ENCODE results near the gene MED10.

Gene MED10

DNA sequence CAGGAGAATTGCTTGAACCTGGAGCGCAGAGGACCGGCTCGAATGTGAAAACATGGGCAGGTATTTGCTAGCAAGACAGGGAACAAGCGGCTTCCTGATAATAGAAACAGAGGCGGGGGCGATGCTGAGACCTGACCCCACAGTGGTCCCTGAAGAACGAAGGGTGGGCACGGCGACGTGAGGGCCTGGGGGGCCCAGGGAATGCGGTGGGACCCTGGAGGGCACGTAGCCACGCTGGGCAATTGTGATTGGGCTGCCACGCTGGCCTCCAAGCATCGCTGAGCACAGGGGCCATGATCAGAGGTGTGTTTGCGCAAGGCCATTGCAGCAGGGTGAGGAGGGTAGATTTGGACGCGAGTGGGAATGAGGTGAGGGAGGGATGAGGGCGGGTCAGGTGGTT, 30.7 kb downstream of the MED10 start:
- H3K4me3 ChIP-seq (ENCODE audit: low read length) = no peak overlapping the region
- WGBS = 92% methylated on average over 19 of the region's 19 CpGs
- H3K27ac ChIP-seq (ENCODE audit: low read depth, low read length) = no peak overlapping the region
- no peaks in the 10 kb centered on the region for H3K9me3 ChIP-seq (ENCODE audit: insufficient read depth, low read depth, low read length)
- H3K9ac ChIP-seq (ENCODE audit: low read depth, low read length) = no peak overlapping the region
- H3K27me3 ChIP-seq (ENCODE audit: insufficient read depth, low read length) = no peaks in the 10 kb centered on the region
- 0 out of 2 replicates have a peak, but pooled peaks cover 5% of the 10 kb centered on the region for H3K4me1 ChIP-seq (ENCODE audit: insufficient read depth, low read length)
- H3K36me3 ChIP-seq (ENCODE audit: insufficient read depth, low read length) = no peaks in the 10 kb centered on the region

DNA sequence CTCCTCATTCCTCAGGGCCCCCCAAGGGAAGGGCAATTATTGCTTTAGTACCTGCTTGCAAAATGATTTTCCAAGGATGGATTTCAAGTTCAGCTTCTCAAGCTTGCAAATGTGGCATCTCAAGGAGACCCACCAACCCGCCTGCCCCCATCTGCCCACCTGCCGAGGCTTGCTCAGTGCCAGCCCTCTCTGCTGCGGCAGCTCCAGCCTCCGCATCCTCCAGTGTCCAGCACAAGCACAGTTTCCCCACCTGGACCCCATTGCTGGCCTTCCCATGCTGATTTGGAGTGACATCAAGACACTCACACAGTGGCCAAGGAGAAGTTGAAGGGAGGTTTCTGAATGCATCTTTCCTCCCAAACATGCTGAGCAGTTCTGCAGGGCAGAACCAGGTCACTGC, 31.2 kb downstream of the MED10 start:
- 93% methylated on average over 4 of the region's 4 CpGs for WGBS
- no peak overlapping the region for H3K4me3 ChIP-seq (ENCODE audit: low read length)
- no peaks in the 10 kb centered on the region for H3K9me3 ChIP-seq (ENCODE audit: insufficient read depth, low read depth, low read length)
- no peak overlapping the region for H3K9ac ChIP-seq (ENCODE audit: low read depth, low read length)
- 0 out of 2 replicates have a peak, but pooled peaks cover 5% of the 10 kb centered on the region for H3K4me1 ChIP-seq (ENCODE audit: insufficient read depth, low read length)
- H3K27ac ChIP-seq (ENCODE audit: low read depth, low read length) = no peak overlapping the region
- no peaks in the 10 kb centered on the region for H3K27me3 ChIP-seq (ENCODE audit: insufficient read depth, low read length)
- H3K36me3 ChIP-seq (ENCODE audit: insufficient read depth, low read length) = no peaks in the 10 kb centered on the region

DNA sequence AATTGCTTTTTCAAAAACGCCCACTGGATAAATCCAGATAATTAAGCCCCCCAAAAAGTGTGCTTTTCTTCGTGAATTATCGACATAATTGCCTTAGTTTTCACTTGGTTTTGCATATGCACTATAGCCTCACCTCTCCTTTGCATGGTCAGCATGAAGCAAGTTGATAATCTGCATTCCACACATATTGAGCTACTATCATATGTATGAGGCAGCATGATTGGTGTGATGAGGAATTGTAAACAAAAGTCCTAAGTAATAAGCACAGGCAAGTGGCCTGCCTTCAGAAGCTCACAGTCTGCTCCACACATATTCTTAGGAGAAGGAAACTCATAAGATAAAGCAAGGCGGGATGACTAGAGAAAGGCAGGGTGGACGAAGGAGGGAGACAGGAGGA, 33.8 kb downstream of the MED10 start:
- Histone ChIP-seq H3K4me3 (ENCODE audit: low read length) (no peak overlapping the region), H3K4me1 (ENCODE audit: insufficient read depth, low read length) (no peaks in the 10 kb centered on the region), H3K27ac (ENCODE audit: low read depth, low read length) (no peak overlapping the region), H3K36me3 (ENCODE audit: insufficient read depth, low read length) (no peaks in the 10 kb centered on the region), H3K9me3 (ENCODE audit: insufficient read depth, low read depth, low read length) (no peaks in the 10 kb centered on the region), H3K27me3 (ENCODE audit: insufficient read depth, low read length) (no peaks in the 10 kb centered on the region), H3K9ac (ENCODE audit: low read depth, low read length) (no peak overlapping the region)
- 90% methylated on average over 5 of the region's 5 CpGs for WGBS

DNA sequence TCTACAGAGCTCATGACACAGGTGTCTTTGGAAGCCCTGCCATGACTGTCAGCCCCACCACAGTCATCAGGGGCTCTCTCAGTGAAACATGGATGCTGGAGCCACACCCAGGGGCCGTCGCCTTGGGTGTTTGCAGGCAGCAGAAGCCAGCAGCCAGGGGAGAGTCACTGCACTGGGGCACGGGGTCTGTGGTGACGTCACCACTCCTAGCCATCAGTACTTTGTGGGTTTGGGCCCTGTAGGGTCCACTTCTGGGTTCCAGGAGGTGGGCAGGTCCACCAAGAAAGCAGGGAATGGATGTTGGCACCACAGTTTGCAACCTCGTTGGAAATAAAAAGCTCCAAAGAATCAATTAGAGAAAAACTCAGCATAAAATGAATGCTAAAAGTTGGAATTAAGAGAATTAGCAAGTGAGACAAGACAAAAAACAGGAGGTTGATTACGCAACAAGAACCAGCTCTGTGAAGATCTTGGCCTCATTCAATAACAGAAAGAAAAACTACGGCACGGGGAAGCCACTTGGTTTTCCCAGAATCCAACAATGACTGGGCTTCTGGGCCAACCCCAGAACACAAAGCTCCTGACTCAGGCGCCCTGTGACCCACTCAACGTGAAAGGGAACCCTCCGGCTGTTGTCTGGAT, 34.3 kb downstream of the MED10 start:
- no peaks in the 10 kb centered on the region for H3K4me1 ChIP-seq (ENCODE audit: insufficient read depth, low read length)
- H3K9ac ChIP-seq (ENCODE audit: low read depth, low read length) = no peak overlapping the region
- H3K9me3 ChIP-seq (ENCODE audit: insufficient read depth, low read depth, low read length) = no peaks in the 10 kb centered on the region
- 88% methylated on average over 11 of the region's 11 CpGs for WGBS
- H3K36me3 ChIP-seq (ENCODE audit: insufficient read depth, low read length) = no peaks in the 10 kb centered on the region
- no peak overlapping the region for H3K4me3 ChIP-seq (ENCODE audit: low read length)
- no peaks in the 10 kb centered on the region for H3K27me3 ChIP-seq (ENCODE audit: insufficient read depth, low read length)
- no peak overlapping the region for H3K27ac ChIP-seq (ENCODE audit: low read depth, low read length)

DNA sequence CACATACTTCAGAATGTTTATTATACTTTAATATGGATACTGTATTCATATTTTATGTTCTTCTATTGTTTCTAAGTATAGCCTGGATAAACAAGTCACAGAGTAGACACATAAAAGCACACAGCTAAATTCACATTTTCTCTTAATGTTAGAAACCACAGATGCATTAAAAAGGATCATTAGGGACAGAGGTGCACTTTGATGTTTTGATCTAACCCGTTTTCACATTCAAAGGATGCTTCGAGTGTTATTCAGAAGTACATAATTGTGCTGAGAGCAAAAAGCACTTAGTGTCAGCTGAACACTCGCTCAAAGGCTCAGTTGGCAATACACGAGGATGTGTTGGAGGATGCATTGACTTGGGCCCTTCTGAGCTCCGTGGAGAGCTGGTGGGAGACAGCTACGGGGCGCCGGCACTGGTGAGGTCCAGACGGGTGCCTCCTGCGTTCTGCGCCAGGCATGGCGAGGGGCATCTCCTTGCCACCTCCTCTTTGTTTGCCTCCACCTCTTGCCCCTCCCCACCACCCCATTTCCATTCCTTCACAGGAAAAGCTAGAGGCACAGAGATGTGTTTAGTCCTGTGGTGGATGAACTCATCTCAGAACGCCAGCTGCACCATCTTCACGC, 35.5 kb downstream of the MED10 start:
- H3K27me3 ChIP-seq (ENCODE audit: insufficient read depth, low read length) = no peaks in the 10 kb centered on the region
- no peak overlapping the region for H3K4me3 ChIP-seq (ENCODE audit: low read length)
- no peaks in the 10 kb centered on the region for H3K4me1 ChIP-seq (ENCODE audit: insufficient read depth, low read length)
- no peak overlapping the region for H3K27ac ChIP-seq (ENCODE audit: low read depth, low read length)
- no peaks in the 10 kb centered on the region for H3K36me3 ChIP-seq (ENCODE audit: insufficient read depth, low read length)
- no peaks in the 10 kb centered on the region for H3K9me3 ChIP-seq (ENCODE audit: insufficient read depth, low read depth, low read length)
- H3K9ac ChIP-seq (ENCODE audit: low read depth, low read length) = no peak overlapping the region
- WGBS = 91% methylated on average over 14 of the region's 14 CpGs

DNA sequence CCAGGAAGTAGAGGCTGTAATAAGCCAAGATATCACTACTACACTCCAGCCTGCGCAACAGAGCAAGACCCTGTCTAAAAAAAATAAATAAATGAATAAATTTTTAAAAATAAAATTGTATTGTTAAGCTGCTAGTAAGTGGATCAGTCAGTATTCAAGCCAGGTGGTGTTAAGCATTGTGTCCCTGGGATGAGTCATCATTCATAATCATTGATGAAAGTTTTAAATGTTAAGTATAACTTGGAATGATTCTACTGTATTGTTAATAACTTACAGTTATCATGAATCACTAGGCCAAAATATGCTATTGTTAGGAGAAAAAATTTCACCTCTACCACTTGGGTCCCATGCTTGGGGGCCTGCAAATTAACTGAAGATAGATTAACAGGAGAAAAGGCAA, 38.2 kb downstream of the MED10 start:
- Histone ChIP-seq H3K4me1 (ENCODE audit: insufficient read depth, low read length) (no peaks in the 10 kb centered on the region), H3K27ac (ENCODE audit: low read depth, low read length) (no peak overlapping the region), H3K36me3 (ENCODE audit: insufficient read depth, low read length) (no peaks in the 10 kb centered on the region), H3K27me3 (ENCODE audit: insufficient read depth, low read length) (no peaks in the 10 kb centered on the region; the same call in 1 of the 2 replicates), H3K9ac (ENCODE audit: low read depth, low read length) (no peak overlapping the region), H3K9me3 (ENCODE audit: insufficient read depth, low read depth, low read length) (no peaks in the 10 kb centered on the region), H3K4me3 (ENCODE audit: low read length) (no peak overlapping the region)
- WGBS = no CpG with 5 or more reads among the region's 1 CpG

DNA sequence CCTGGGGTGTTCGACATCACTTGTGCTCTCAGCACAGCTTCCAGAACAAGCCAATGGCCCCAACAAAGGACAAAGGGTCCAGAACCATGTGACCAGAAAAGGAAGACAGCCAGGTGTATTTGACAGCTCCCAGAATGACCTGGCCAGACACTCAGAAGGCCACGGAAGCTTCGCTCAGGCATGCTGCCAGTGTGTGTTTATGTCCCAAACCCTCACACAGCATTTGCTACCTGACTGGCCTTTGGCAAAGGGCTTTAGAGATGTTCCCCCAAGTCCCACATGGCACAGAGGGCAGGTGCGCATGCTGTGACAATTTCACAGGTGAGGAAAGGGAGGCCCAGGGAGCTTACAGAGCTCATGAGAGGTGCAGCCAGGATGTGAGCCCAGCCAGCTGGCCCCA, 39.5 kb downstream of the MED10 start:
- no peaks in the 10 kb centered on the region; the same call in 1 of the 2 replicates for H3K27me3 ChIP-seq (ENCODE audit: insufficient read depth, low read length)
- H3K36me3 ChIP-seq (ENCODE audit: insufficient read depth, low read length) = no peaks in the 10 kb centered on the region
- 95% methylated on average over 4 of the region's 4 CpGs for WGBS
- H3K9ac ChIP-seq (ENCODE audit: low read depth, low read length) = no peak overlapping the region
- no peaks in the 10 kb centered on the region for H3K9me3 ChIP-seq (ENCODE audit: insufficient read depth, low read depth, low read length)
- H3K27ac ChIP-seq (ENCODE audit: low read depth, low read length) = no peak overlapping the region
- H3K4me1 ChIP-seq (ENCODE audit: insufficient read depth, low read length) = no peaks in the 10 kb centered on the region
- H3K4me3 ChIP-seq (ENCODE audit: low read length) = no peak overlapping the region

DNA sequence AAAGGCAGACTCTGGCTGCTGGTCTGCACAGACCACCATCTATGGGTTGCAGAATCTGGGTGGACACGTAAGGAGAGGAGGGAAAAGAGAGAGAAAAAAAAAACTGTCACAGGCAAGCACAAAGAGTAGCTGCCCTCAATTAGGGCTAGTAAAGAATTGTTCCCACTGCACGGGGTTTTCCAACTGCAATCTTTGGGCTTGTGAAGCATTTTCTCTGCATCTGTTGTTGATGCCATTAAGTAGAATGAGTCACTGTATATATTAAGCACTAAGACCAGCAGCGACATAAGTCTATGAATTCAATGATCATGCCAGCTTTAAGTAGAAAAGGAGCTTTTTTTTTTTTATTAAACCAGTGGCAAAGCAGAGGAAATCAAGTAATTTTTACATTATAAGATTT, 40.2 kb downstream of the MED10 start:
- 97% methylated on average over 3 of the region's 3 CpGs for WGBS
- no peaks in the 10 kb centered on the region for H3K36me3 ChIP-seq (ENCODE audit: insufficient read depth, low read length)
- H3K9me3 ChIP-seq (ENCODE audit: insufficient read depth, low read depth, low read length) = no peaks in the 10 kb centered on the region
- no peaks in the 10 kb centered on the region; the same call in 1 of the 2 replicates for H3K27me3 ChIP-seq (ENCODE audit: insufficient read depth, low read length)
- H3K4me3 ChIP-seq (ENCODE audit: low read length) = no peak overlapping the region
- H3K27ac ChIP-seq (ENCODE audit: low read depth, low read length) = no peak overlapping the region
- H3K4me1 ChIP-seq (ENCODE audit: insufficient read depth, low read length) = no peaks in the 10 kb centered on the region
- H3K9ac ChIP-seq (ENCODE audit: low read depth, low read length) = no peak overlapping the region

DNA sequence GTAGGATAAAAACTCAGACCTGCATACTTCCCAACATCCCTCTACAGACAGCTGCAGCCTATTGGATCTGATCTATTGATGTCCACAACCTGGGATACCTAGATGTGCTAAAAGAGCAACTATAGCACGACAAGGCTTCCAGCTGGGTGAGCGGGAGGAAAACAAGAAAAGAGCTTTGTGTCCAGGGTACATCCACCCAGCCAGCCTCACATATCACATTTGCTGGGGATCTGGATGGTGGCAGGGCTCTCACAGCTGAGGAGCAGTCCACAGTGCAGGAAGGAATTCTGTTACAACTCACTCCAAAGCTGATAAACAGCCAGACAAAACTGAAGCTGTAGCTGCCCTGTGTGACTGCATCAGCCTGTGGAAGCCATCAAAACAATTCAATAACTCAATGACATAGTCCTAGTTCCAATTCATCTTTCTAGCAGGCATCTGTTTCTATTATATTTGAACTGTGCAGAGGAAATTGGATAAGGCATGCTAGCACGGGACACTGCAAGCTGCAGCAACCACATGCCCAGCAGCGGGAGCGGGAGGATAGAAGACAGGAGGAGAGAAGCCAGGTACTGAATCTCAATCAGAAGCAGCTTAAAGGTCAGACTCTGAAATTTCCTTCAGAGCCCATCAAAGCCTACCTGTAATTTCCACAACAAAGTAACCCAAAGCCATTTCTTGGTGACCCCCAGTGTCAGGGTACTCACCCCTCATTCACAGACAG, 45.0 kb downstream of the MED10 start:
- no peaks in the 10 kb centered on the region for H3K4me1 ChIP-seq (ENCODE audit: insufficient read depth, low read length)
- H3K27ac ChIP-seq (ENCODE audit: low read depth, low read length) = no peak overlapping the region
- no peak overlapping the region for H3K4me3 ChIP-seq (ENCODE audit: low read length)
- WGBS = 87% methylated on average over 5 of the region's 5 CpGs
- no peaks in the 10 kb centered on the region for H3K36me3 ChIP-seq (ENCODE audit: insufficient read depth, low read length)
- H3K27me3 ChIP-seq (ENCODE audit: insufficient read depth, low read length) = no peaks in the 10 kb centered on the region; the same call in 1 of the 2 replicates
- H3K9me3 ChIP-seq (ENCODE audit: insufficient read depth, low read depth, low read length) = peaks cover 16% of the 10 kb centered on the region; the same call in 1 of the 2 replicates
- H3K9ac ChIP-seq (ENCODE audit: low read depth, low read length) = no peak overlapping the region

DNA sequence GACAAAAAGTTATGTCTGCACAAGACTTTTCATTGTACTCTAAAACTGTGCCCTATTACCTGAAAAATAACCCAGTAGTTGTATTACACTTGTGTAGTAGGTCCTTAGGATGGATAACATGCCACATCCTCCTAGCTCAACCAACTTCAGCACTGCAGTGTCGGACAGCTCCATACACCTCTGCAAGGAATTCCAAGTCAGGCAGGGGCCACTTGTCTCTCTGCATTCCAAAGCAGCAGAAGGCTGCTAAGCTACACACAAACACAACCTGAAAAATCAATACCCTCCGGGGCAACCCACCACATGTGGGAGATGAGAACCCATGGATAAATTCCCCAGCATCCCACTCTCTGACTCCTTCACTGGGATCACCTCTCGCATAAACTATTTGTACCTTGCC, 50.2 kb downstream of the MED10 start:
- peaks cover 4% of the 10 kb centered on the region; the same call in 1 of the 2 replicates for H3K27me3 ChIP-seq (ENCODE audit: insufficient read depth, low read length)
- no peaks in the 10 kb centered on the region for H3K36me3 ChIP-seq (ENCODE audit: insufficient read depth, low read length)
- WGBS = 38% methylated on average over 3 of the region's 3 CpGs
- H3K9ac ChIP-seq (ENCODE audit: low read depth, low read length) = no peak overlapping the region
- H3K4me3 ChIP-seq (ENCODE audit: low read length) = no peak overlapping the region
- H3K27ac ChIP-seq (ENCODE audit: low read depth, low read length) = no peak overlapping the region
- H3K9me3 ChIP-seq (ENCODE audit: insufficient read depth, low read depth, low read length) = peaks cover 16% of the 10 kb centered on the region; the same call in 1 of the 2 replicates
- H3K4me1 ChIP-seq (ENCODE audit: insufficient read depth, low read length) = no peaks in the 10 kb centered on the region

DNA sequence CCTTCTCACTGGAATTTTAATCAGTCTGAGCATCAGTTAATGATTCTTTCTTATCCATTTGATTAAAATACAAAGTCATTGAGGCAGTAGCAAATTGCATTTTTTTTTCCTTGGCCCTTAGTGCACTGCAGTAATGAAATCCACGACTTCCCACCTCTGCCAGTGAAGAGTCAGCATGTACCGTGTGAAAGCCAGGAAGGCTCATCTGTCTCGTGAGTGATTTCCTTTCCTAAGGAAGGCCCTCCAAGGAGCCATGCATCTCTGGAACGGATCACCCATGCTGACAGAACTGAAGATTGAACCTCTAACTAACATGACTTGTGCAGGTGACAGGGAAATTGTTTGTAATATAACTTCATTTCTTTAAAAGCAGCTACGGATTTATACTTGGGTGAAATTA, 51.6 kb downstream of the MED10 start:
- WGBS = 71% methylated on average over 4 of the region's 5 CpGs
- H3K36me3 ChIP-seq (ENCODE audit: insufficient read depth, low read length) = no peaks in the 10 kb centered on the region

More for the DNA sequence above, 51.6 kb downstream of the MED10 start:
- H3K27me3 ChIP-seq (ENCODE audit: insufficient read depth, low read length) = peaks cover 4% of the 10 kb centered on the region; the same call in 1 of the 2 replicates
- H3K9ac ChIP-seq (ENCODE audit: low read depth, low read length) = no peak overlapping the region
- no peak overlapping the region for H3K4me3 ChIP-seq (ENCODE audit: low read length)
- peaks cover 16% of the 10 kb centered on the region; the same call in 1 of the 2 replicates for H3K9me3 ChIP-seq (ENCODE audit: insufficient read depth, low read depth, low read length)
- H3K4me1 ChIP-seq (ENCODE audit: insufficient read depth, low read length) = no peaks in the 10 kb centered on the region
- no peak overlapping the region for H3K27ac ChIP-seq (ENCODE audit: low read depth, low read length)

Measured in HUES64 (cell line).